WTC11 (cell line): ENCODE results near the gene MARCHF10.

Experiments used
- CBFB ChIP-seq: sonication (generic); formaldehyde crosslinking; IDR thresholded peaks from 2 replicates; pipeline ENCODE4 v1.8.1; 2022; ENCODE audit warnings: mild to moderate bottlenecking, low read depth, missing genetic modification reagents
- TF ChIP-seq, protein P1 (sequence below): fragments of 200-600 bp; IDR thresholded peaks from 2 replicates; pipeline ENCODE4 v1.8.0; 2022; ENCODE audit warnings: antibody characterized with exemption

DNA sequence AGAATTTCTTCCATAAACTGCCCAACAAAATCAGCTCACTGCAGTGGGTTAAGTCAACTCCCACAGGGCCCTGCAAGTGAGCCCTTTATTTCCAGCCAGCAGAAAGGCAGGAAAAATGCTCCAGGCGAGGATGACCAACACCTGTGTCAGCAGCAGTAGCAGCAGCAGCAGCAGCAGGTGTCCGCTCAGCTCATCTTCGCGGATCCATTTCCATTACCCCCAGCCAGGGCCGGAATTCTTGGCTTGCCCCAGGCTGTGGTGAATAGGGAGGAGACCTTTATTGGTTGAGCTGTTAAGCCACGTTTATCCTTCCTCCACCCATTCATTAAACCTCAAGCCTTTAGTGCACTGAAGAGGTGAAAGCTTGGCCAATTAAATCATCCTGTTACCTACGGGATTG lies 46.2 kb downstream of the MARCHF10 start:
- TF ChIP-seq, protein P1, sequence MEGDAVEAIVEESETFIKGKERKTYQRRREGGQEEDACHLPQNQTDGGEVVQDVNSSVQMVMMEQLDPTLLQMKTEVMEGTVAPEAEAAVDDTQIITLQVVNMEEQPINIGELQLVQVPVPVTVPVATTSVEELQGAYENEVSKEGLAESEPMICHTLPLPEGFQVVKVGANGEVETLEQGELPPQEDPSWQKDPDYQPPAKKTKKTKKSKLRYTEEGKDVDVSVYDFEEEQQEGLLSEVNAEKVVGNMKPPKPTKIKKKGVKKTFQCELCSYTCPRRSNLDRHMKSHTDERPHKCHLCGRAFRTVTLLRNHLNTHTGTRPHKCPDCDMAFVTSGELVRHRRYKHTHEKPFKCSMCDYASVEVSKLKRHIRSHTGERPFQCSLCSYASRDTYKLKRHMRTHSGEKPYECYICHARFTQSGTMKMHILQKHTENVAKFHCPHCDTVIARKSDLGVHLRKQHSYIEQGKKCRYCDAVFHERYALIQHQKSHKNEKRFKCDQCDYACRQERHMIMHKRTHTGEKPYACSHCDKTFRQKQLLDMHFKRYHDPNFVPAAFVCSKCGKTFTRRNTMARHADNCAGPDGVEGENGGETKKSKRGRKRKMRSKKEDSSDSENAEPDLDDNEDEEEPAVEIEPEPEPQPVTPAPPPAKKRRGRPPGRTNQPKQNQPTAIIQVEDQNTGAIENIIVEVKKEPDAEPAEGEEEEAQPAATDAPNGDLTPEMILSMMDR: no peak
- TF ChIP-seq CBFB (CRISPR knock-in tag): no peak
